Ovary (tissue), 3 donors: ENCODE results near the gene TMEM30A.

ENCODE experiments used
- POLR2A ChIP-seq: fragments of 450-650 bp; IDR thresholded peaks from one replicate; pipeline ENCODE4 v1.6.1; 2017; ENCODE audit warnings: antibody characterized with exemption, mild to moderate bottlenecking, moderate library complexity
- TF ChIP-seq, protein P1 (sequence below), 3 donors: fragments of 450-650 bp in 2 of 3; fragments of 200-600 bp in 1 of 3; IDR thresholded peaks; one replicate each; pipeline versions ENCODE4 v1.5.1 to v1.8.0; 2016 to 2022; ENCODE audit warnings: antibody characterized with exemption in 3 of 3, mild to moderate bottlenecking in 1 of 3
- donor health status: DM: no; HTN: no; CAD: no.

DNA sequence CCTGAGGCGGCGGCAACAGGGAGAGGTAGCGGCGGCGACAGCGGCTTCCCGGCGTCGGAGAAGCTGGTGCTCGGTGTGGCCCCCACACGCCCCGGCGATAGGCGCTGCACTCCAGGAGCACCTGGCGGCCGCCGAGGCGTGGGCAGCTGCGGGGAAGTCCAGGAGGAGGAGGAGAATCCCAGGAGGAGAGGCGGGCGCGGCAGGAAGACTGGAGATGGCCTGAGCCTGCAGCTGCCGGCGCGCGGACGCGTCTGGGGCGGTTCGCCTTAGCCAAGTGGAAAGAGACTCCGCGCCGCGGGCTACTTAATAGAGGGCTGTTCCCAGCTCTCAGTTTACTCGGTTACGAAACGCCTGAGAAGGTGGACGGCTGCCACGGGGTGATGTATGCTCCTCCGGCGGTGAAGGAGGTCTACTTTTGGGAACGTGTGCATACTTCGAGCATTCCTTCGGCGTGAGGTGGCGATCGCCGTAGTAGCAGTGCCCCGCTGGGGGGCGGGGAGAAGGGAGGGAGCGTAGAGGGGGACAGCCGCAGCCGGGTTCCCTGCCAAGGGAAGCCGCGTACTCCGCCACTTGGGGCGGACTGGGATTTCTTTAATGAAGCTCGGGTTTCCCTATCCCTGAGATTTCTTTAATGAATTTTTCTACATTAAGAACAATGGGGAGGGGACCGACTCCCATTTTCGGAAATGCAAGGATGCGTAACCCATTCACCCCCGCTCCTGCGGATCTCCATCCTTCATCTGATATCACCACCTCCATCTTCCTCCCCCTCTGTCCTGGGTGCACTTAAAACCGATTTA, 78.6 kb downstream of the TMEM30A start, which contains the start of gene COL12A1:
- TF ChIP-seq, protein P1, sequence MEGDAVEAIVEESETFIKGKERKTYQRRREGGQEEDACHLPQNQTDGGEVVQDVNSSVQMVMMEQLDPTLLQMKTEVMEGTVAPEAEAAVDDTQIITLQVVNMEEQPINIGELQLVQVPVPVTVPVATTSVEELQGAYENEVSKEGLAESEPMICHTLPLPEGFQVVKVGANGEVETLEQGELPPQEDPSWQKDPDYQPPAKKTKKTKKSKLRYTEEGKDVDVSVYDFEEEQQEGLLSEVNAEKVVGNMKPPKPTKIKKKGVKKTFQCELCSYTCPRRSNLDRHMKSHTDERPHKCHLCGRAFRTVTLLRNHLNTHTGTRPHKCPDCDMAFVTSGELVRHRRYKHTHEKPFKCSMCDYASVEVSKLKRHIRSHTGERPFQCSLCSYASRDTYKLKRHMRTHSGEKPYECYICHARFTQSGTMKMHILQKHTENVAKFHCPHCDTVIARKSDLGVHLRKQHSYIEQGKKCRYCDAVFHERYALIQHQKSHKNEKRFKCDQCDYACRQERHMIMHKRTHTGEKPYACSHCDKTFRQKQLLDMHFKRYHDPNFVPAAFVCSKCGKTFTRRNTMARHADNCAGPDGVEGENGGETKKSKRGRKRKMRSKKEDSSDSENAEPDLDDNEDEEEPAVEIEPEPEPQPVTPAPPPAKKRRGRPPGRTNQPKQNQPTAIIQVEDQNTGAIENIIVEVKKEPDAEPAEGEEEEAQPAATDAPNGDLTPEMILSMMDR (IDR thresholded peaks at IDR 0.05) = peak in 1 of 3 donors; percentile 11
- TF ChIP-seq POLR2A = peak; percentile 74
